GM18909 (cell line): ENCODE results near the gene YWHAE.
"Not testable (repeated sequence)": the region's sequence is repeated elsewhere in the genome, so short reads cannot be mapped to it uniquely, and the experiment has no call there.

Experiments used
- ATAC-seq: cut with Tn5 transposase; IDR thresholded peaks from one replicate; pipeline ENCODE4 v1.9.1; 2021; ENCODE audit warnings: mild to moderate bottlenecking; ENCODE audit not compliant: unreplicated experiment, poor library complexity

The YWHAE gene

DNA sequence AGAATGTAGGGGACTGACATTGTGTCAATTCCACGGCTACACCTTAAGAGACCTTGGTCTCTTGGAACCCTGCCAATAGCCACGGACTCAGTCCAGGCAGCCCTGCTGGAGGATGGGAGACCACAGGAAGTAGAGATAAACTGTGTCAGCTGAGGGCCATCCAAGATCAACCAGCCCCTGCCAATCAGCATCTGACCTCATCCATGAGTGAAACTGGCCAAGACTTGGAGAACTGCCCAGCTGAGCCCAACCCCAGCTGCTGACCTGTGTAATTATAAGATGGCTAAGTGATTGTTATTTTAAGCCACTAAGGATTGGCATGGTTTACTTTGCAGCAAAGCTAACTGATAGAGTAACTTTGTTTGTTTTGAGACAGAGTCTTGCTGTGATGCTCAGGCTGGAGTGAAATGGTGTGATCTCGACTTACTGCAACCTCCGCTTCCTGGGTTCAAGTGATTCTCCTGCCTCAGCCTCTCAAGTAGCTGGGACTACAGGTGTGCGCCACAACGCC, 13.3 kb upstream of the YWHAE start:
- no peak for ATAC-seq

GRCh38 chr17:1412185-1413110, 12.4 kb upstream of the YWHAE start:
- ATAC-seq: no peak

GRCh38 chr17:1402262-1402586, 2.2 kb upstream of the YWHAE start:
- no peak for ATAC-seq

- peak; percentile 14 for ATAC-seq
Measured at GRCh38 chr17:1398931-1399678, 917 bp downstream of the YWHAE start.

- ATAC-seq: no peak
Measured at GRCh38 chr17:1398028-1398427, 2.0 kb downstream of the YWHAE start.

GRCh38 chr17:1395876-1396665, 4.0 kb downstream of the YWHAE start:
- ATAC-seq: not testable (repeated sequence)

GRCh38 chr17:1391577-1391976, 8.4 kb downstream of the YWHAE start:
- no peak for ATAC-seq

DNA sequence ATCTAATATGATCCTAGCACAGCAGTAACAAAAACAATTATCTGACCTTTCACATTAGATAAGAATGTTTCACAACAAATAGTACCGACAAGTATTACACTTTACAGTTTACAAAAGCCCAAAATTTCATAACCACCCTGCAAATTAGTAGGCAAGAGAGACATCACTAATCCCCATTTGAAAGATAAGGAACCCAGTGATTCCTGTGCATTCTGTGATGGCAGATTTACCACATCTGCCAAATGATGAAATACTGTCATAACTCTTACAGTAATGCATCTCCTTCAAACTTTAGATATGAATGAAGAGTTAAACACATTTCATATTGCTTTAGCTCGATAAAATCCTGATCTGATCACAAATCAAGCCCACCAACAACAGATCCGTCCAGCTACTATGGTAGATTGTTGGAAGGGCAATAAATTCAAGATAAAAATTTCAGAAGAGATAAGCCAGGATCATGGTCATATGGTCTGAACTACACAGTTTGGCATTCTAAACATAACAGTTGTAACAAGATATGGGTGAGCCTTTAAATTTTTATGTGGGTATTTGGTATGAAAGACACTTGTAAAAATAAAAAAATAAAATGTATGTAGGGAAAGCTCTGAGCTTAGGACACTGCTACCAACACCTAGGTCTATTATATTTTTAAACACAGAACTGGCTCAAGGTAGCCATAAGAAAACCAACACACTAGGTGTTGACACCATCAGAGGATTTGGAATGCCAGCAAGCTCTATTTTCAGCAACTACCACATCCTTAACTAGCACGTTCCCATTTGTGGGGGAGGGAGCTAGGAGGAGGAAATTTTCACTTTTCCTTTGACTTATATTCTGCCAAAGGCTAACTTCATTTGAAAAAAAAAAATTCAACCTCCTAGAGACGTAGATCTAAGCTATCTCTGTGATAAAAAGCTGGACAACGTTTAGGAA, 9.3 kb downstream of the YWHAE start:
- no peak for ATAC-seq

DNA sequence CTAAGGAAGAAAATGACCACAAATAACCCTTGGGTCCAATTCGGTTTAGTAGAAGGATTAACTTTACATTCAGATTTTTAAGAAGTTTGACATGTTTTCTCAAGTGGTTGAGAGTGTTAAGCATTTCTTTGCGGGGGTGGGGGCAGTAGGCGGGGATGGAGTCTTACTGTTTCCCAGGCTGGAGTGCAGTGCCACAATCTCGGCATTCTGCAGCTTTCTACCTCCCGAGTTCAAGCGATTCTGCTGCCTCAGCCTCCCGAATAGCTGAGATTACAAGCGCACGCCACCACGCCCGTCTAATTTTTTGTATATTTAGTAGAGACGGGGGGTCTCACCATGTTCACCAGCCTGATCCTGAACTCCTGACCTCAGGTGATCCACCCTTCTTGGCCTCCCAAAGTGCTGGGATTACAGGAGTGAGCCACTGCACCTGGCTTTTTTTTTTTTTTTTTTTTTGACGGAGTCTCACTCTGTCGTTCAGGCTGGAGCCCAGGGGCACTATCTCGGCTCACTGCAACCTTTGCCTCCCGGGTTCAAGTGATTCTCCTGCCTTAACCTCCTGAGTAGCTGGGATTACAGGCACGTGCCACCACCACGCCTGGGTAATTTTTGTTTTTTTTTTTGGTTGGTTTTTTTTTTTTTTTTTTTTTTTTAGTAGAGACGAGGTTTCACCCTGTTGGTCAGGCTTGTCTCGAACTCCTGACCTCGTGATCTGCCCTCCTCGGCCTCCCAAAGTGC, 12.4 kb downstream of the YWHAE start:
- ATAC-seq: not testable (repeated sequence)

- ATAC-seq: not testable (repeated sequence)
Measured at GRCh38 chr17:1386675-1387190, 13.3 kb downstream of the YWHAE start.

DNA sequence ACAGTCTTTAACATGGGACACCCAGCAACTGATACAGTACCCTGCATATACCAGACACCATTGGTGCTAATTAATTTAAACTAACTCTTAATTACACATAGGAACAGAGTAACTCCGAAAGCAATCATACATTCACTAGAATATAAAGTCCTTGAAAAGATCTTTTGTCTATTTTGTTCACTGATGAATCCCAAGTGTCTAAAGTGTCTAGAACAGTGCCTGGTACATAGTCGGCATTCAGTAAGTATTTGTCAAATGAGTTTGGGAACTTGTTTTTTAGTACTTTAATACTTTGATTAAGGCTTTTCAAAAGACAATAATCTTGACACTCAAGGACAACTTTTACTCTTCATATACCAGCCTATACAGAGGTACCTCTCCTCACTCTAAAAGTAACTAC, 13.8 kb downstream of the YWHAE start:
- ATAC-seq: no peak

- no peak for ATAC-seq
Measured at GRCh38 chr17:1385861-1386260, 14.2 kb downstream of the YWHAE start.

GRCh38 chr17:1384905-1385435, 15.1 kb downstream of the YWHAE start:
- no peak for ATAC-seq

GRCh38 chr17:1379930-1380313, 20.1 kb downstream of the YWHAE start:
- no peak for ATAC-seq

- ATAC-seq: no peak
Measured at GRCh38 chr17:1379208-1379929, 20.7 kb downstream of the YWHAE start.

GRCh38 chr17:1378476-1378860, 21.6 kb downstream of the YWHAE start:
- ATAC-seq: not testable (repeated sequence)

GRCh38 chr17:1377334-1377733, 22.7 kb downstream of the YWHAE start:
- ATAC-seq: no peak

DNA sequence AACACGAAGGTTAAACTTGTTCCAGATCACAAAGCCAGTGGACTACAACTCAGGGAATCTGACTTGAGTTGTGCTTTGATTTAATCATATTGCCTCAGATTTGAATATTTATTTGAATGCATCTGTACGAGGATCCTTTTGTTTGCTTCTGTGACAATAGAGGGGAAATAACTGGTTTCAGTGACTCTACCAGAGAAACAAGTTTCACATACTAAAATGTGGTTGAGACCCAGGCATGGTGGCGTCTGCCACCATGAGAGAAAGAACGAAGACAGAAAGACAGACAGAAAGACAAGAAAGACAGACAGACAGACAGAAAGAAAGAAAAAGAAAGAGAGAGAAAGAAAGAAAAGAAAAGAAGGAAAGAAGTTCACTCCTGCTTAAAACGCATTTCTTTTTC, 24.0 kb downstream of the YWHAE start:
- ATAC-seq: no peak
